HFFc6 (cell line): ENCODE data around the gene AGAP3. TPM values are rescaled to one million over a fixed set of nuclear protein-coding genes. Genes with fewer than 3 reads are reported as not detected.
A peak's percentile ranks its signal among the peaks of the same experiment; 100 is the strongest.

Source experiments
- DNase-seq: peaks from one replicate; pipeline ENCODE4 v3.0.0-alpha.2; 2018
- H3K27ac Mint-ChIP-seq: 2 replicates; pipeline ENCODE4 v1.8.0; 2020; ENCODE audit warnings: mild to moderate bottlenecking, mixed read lengths
- H3K27me3 Mint-ChIP-seq: 2 replicates; pipeline ENCODE4 v1.8.0; 2021; ENCODE audit warnings: mild to moderate bottlenecking, moderate library complexity, mixed read lengths; ENCODE audit not compliant: insufficient read depth
- H3K36me3 Mint-ChIP-seq: 2 replicates; pipeline ENCODE4 v1.8.0; 2021; ENCODE audit warnings: low read depth, mixed read lengths
- H3K4me1 Mint-ChIP-seq: 2 replicates; pipeline ENCODE4 v1.8.0; 2020; ENCODE audit warnings: low read depth, mixed read lengths
- H3K4me3 Mint-ChIP-seq: 2 replicates; pipeline ENCODE4 v1.8.0; 2020; ENCODE audit warnings: mild to moderate bottlenecking, moderate library complexity, mixed read lengths
- H3K9me3 Mint-ChIP-seq: 2 replicates; pipeline ENCODE4 v1.8.0; 2020; ENCODE audit warnings: mild to moderate bottlenecking, mixed read lengths
- total RNA-seq, 6 experiments: library from RNA; stranded (reverse); fragmentation: NEBNext Ultra II Directional; extraction: Animal tissue kit (Norgen Biotek cat#: 25700); gene quantifications; 2 replicates in 1 of 6; 3 replicates in 5 of 6; pipeline ENCODE4 v1.2.3, GENCODE V29; 2021
- TF ChIP-seq, protein P1 (sequence below): fragments of 200-600 bp; sonication (generic); IDR thresholded peaks from 2 replicates; pipeline ENCODE4 v1.5.0; 2021; ENCODE audit warnings: antibody characterized with exemption, mild to moderate bottlenecking

The AGAP3 gene
- total RNA-seq, 6 experiments from 2014 or later, result 73.3 to 104 (median 82.2) TPM

DNA sequence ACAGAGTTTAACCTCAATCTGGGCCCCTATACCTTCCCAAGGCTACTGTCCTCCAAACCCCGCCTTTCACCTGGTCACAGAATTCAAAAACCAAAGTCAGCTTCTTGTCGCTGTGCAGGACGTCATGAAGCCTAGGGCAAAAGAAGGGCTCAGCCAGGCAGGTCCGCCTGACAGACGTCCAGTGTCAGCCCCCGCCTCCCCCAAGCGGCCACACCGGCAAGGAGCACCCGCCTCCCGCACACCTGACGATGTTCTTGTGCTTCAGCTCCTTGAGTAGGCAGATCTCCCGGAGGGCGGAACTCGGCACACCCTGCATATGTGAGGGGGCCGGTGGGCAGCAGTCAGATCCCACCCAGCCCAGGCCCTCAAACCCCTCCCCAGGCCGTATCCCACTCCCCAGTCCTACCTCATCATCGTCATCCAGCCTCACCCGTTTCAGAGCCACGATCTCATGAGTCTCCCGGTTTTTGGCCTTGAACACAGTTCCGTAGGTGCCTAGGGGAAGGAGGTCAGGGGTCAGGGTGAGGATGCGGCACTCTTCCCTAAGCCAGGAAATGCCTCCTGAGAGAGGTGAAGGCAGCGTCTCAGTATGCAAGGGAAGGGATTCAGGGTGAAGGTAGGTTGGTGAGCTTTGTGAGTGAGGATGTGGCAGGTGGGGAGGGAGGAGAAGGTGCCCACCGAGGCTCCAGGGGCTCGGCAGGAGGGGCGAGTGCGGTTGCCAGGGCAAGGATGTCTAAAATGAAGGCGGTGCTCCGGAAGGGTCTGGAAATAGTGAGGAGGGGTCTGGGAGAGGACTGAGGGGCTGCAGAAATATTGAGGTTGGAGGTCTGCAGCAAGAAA lies 29.4 kb upstream of the AGAP3 start:
- Mint-ChIP-seq H3K27ac (peak overlapping the region; percentile 60), H3K4me3 (peak overlapping the region; percentile 97), H3K27me3 (no peaks in the 10 kb centered on the region; the same call in 1 of the 2 replicates), H3K4me1 (peaks cover 42% of the 10 kb centered on the region), H3K9me3 (no peaks in the 10 kb centered on the region), H3K36me3 (no peaks in the 10 kb centered on the region; the same call in 1 of the 2 replicates)
- DNase-seq, result no peak
- TF ChIP-seq, protein P1, sequence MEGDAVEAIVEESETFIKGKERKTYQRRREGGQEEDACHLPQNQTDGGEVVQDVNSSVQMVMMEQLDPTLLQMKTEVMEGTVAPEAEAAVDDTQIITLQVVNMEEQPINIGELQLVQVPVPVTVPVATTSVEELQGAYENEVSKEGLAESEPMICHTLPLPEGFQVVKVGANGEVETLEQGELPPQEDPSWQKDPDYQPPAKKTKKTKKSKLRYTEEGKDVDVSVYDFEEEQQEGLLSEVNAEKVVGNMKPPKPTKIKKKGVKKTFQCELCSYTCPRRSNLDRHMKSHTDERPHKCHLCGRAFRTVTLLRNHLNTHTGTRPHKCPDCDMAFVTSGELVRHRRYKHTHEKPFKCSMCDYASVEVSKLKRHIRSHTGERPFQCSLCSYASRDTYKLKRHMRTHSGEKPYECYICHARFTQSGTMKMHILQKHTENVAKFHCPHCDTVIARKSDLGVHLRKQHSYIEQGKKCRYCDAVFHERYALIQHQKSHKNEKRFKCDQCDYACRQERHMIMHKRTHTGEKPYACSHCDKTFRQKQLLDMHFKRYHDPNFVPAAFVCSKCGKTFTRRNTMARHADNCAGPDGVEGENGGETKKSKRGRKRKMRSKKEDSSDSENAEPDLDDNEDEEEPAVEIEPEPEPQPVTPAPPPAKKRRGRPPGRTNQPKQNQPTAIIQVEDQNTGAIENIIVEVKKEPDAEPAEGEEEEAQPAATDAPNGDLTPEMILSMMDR, result no peak

DNA sequence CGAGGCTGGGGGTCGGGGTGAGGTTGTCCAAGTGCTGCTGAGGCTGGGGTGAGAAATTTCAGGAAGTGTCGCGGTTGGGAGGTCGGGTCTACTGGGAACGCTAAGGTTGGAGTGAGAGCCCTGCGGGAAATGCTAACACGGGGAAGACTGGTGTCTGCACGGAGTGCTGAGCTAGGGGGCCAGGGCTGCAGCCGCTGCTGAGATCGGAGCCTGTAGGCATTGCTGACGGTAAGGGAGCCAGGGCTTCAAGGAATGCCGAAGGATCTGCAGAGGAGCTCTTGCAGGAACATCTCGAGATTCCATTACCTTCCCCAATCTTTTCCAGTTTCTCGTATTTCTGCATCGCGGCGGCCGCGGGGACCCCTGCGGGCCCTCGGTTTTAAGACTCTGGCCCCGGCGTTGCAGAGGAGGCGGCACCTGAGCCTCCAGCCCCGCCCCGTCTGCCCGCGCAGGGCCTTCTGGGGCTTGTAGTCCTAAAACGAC lies 28.7 kb upstream of the AGAP3 start, which contains the start of gene CDK5:
CDK5 (minus strand) TSS at position 392 of the 483 bp plus-strand sequence; CDS start at position 343, 49 bp downstream.
- no peaks in the 10 kb centered on the region; the same call in 1 of the 2 replicates for H3K36me3 Mint-ChIP-seq
- H3K27ac Mint-ChIP-seq, result peak within 1 kb of the TSS; percentile 95
- H3K4me3 Mint-ChIP-seq, result peak within 1 kb of the TSS; percentile 97

DNA sequence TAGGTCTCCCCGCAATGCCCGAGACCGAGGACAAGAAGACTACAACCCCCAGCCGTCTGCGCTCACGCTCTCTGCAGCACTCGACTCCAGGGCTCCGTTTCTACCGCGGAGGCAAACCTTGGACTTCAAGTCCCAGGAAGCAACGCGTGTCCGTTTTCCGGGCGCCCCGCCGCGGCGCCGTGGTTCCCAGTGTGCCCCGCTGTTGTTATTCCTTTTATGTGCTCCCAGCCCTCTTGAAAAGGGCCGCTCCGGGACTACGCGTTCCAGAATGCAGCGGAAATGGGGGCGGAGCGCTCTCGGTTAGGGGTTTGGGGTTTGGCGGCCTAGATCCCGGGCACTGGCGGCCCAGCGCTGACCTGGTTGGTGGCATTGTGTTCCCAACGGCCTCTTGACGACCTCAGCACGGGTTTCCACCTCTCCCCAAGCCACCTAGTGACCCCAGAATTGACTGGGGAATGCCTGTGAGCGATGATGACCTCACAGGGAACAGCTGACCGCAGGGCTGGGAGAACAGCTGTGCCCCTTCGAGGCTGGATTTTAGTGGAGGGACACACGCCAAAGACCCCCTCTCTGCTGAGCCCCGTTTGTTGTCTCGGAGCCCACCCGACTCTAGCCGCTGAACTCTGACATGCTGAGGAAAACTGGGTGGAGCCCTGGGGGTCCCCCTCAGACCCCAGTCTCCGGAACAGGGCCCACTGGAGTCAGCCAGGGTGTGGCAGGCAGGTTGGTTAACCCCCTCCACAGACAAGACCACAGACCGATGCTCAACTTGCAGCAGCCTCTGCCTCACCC lies 28.1 kb upstream of the AGAP3 start:
- H3K4me1 Mint-ChIP-seq, result peaks cover 49% of the 10 kb centered on the region
- H3K9me3 Mint-ChIP-seq, result no peaks in the 10 kb centered on the region
- H3K27me3 Mint-ChIP-seq, result no peaks in the 10 kb centered on the region; the same call in 1 of the 2 replicates
- peak overlapping the region; percentile 95 for H3K27ac Mint-ChIP-seq
- H3K4me3 Mint-ChIP-seq, result peak overlapping the region; percentile 97
- no peaks in the 10 kb centered on the region for H3K36me3 Mint-ChIP-seq
- DNase-seq, result peak; percentile 99
- TF ChIP-seq, protein P1, result no peak

More for the DNA sequence above, 28.7 kb upstream of the AGAP3 start, which contains the start of gene CDK5:
- Mint-ChIP-seq H3K27me3 (no peaks in the 10 kb centered on the region; the same call in 1 of the 2 replicates), H3K9me3 (no peaks in the 10 kb centered on the region), H3K4me1 (peaks cover 43% of the 10 kb centered on the region)
- DNase-seq, result no peak
- TF ChIP-seq, protein P1, result no peak

DNA sequence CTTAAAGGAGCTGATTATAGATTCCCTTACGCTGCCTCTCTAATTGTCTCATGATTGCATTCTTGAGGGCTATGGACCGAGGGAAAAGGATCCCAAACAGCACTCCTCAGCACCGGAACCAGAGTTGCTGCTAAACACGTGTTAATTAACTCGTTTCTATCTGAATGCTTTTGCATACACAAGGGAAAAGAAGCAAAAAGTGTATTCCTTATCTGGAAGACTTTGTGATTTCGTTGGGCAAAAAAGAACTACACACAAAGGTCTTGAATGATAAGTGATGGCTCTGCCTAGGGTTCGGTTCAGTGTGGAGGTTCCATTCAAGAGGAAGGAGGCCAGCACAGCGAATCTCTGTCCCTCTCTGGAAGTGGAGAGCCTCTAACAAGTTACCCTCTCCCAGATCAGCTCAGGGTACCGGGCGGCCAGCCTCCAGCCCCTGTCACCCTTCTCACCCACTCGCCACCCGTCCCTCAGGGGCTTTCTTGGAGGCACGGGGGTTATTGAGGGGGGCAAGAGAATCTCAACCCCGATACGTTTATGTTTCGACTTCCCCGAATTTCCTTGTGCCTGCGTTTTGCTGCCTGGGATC lies 27.4 kb upstream of the AGAP3 start:
- H3K4me1 Mint-ChIP-seq, result peaks cover 54% of the 10 kb centered on the region
- no peaks in the 10 kb centered on the region; the same call in 1 of the 2 replicates for H3K27me3 Mint-ChIP-seq
- TF ChIP-seq, protein P1, result no peak
- peak overlapping the region; percentile 95 for H3K27ac Mint-ChIP-seq
- H3K9me3 Mint-ChIP-seq, result no peaks in the 10 kb centered on the region
- H3K36me3 Mint-ChIP-seq, result no peaks in the 10 kb centered on the region
- H3K4me3 Mint-ChIP-seq, result peak overlapping the region; percentile 97
- no peak for DNase-seq
